Measurements from ENCODE around the gene ST3GAL6. TPM values are rescaled to one million over a fixed set of nuclear protein-coding genes. Genes with fewer than 3 reads are reported as not detected.
A peak's percentile ranks its signal among the peaks of the same experiment; 100 is the strongest.

Gene ST3GAL6
- total and polyA plus RNA-seq, 2 experiments from 2014 or later: 9.6 to 16.1 TPM

GRCh38 chr3:98734735-98735134 is 28.4 kb upstream of the ST3GAL6 start:
- H3K36me3 ChIP-seq (replicated peaks; ENCODE audit: insufficient read depth, low read depth): no peaks in the 10 kb centered on the region
- no peaks in the 10 kb centered on the region for H4K20me1 ChIP-seq (ENCODE audit: insufficient read depth, poor library complexity, severe bottlenecking)
- peak overlapping the region; percentile 23 for H3K27ac ChIP-seq
- peaks cover 15% of the 10 kb centered on the region for H3K79me2 ChIP-seq
- no peak overlapping the region for H3K4me3 ChIP-seq
- H3K9me3 ChIP-seq (ENCODE audit: low read depth): no peaks in the 10 kb centered on the region
- peaks cover 8% of the 10 kb centered on the region for H3K4me1 ChIP-seq (ENCODE audit: insufficient read depth)
- DNase-seq (ENCODE audit: low spot score): no peak
- no peaks in the 10 kb centered on the region for H3K9me2 ChIP-seq (replicated peaks; ENCODE audit: insufficient read depth)
- no peak overlapping the region for H2AFZ ChIP-seq
- WGBS (ENCODE audit: low lambda C conversion rate, missing lambda C conversion rate): 72% methylated on average over 4 of the region's 4 CpGs
- peak overlapping the region; percentile 92 for H3K4me2 ChIP-seq
- TF ChIP-seq CTCF (IDR thresholded peaks at IDR 0.05; ENCODE audit: poor library complexity) (no peak), EZH2phosphoT487 (IDR thresholded peaks at IDR 0.05; ENCODE audit: low read depth, severe bottlenecking, unreplicated experiment) (no peak), EZH2 (IDR thresholded peaks at IDR 0.05; ENCODE audit: borderline replicate concordance) (no peak)
- H3K27me3 ChIP-seq: no peaks in the 10 kb centered on the region

- no peaks in the 10 kb centered on the region for H4K20me1 ChIP-seq (ENCODE audit: insufficient read depth, poor library complexity, severe bottlenecking)
- H3K4me2 ChIP-seq: peak overlapping the region; percentile 92
- 98% methylated on average over 2 of the region's 2 CpGs for WGBS (ENCODE audit: low lambda C conversion rate, missing lambda C conversion rate)
- H3K9me3 ChIP-seq (ENCODE audit: low read depth): no peaks in the 10 kb centered on the region
- H3K36me3 ChIP-seq (replicated peaks; ENCODE audit: insufficient read depth, low read depth): no peaks in the 10 kb centered on the region
- no peak for DNase-seq (ENCODE audit: low spot score)
- peaks cover 8% of the 10 kb centered on the region for H3K4me1 ChIP-seq (ENCODE audit: insufficient read depth)
- TF ChIP-seq EZH2phosphoT487 (IDR thresholded peaks at IDR 0.05; ENCODE audit: low read depth, severe bottlenecking, unreplicated experiment) (no peak), EZH2 (IDR thresholded peaks at IDR 0.05; ENCODE audit: borderline replicate concordance) (no peak), CTCF (IDR thresholded peaks at IDR 0.05; ENCODE audit: poor library complexity) (no peak)
- H3K4me3 ChIP-seq: no peak overlapping the region
- H3K79me2 ChIP-seq: peaks cover 15% of the 10 kb centered on the region
- no peaks in the 10 kb centered on the region for H3K27me3 ChIP-seq
- no peak overlapping the region for H3K27ac ChIP-seq
- no peaks in the 10 kb centered on the region for H3K9me2 ChIP-seq (replicated peaks; ENCODE audit: insufficient read depth)
- no peak overlapping the region for H2AFZ ChIP-seq
Measured at GRCh38 chr3:98735296-98735695, 27.8 kb upstream of the ST3GAL6 start.

GRCh38 chr3:98735761-98736269 is 27.3 kb upstream of the ST3GAL6 start:
- H3K4me2 ChIP-seq: no peak overlapping the region
- WGBS (ENCODE audit: low lambda C conversion rate, missing lambda C conversion rate): 86% methylated on average over 1 of the region's 1 CpG
- H4K20me1 ChIP-seq (ENCODE audit: insufficient read depth, poor library complexity, severe bottlenecking): no peaks in the 10 kb centered on the region
- TF ChIP-seq EZH2 (IDR thresholded peaks at IDR 0.05; ENCODE audit: borderline replicate concordance) (no peak), CTCF (IDR thresholded peaks at IDR 0.05; ENCODE audit: poor library complexity) (no peak), EZH2phosphoT487 (IDR thresholded peaks at IDR 0.05; ENCODE audit: low read depth, severe bottlenecking, unreplicated experiment) (no peak)
- H3K27me3 ChIP-seq: no peaks in the 10 kb centered on the region
- H3K4me3 ChIP-seq: no peak overlapping the region
- H3K27ac ChIP-seq: no peak overlapping the region
- peaks cover 8% of the 10 kb centered on the region for H3K4me1 ChIP-seq (ENCODE audit: insufficient read depth)
- H3K79me2 ChIP-seq: peaks cover 15% of the 10 kb centered on the region
- H2AFZ ChIP-seq: no peak overlapping the region
- no peaks in the 10 kb centered on the region for H3K9me2 ChIP-seq (replicated peaks; ENCODE audit: insufficient read depth)
- H3K36me3 ChIP-seq (replicated peaks; ENCODE audit: insufficient read depth, low read depth): no peaks in the 10 kb centered on the region
- no peaks in the 10 kb centered on the region for H3K9me3 ChIP-seq (ENCODE audit: low read depth)
- no peak for DNase-seq (ENCODE audit: low spot score)
